ENCODE data around the gene L2HGDH. TPM values are rescaled to one million over a fixed set of nuclear protein-coding genes. Genes with fewer than 3 reads are reported as not detected.

L2HGDH gene
- 11.9 and 17.6 TPM in 2 replicates for total RNA-seq (2011; cell fraction: chromatin; rRNA removed; ENCODE audit: low replicate concordance)
- 9.2 and 10.3 TPM in 2 replicates for total RNA-seq (2011; cell fraction: nucleolus; rRNA removed)
- total RNA-seq (2011; cell fraction: nucleoplasm; rRNA removed): 9.9 and 15.2 TPM in 2 replicates
- total RNA-seq (2014; rRNA removed): 14.4 and 16.1 TPM in 2 replicates
- 10.5 TPM in 2 replicates for total RNA-seq (2014; rRNA removed; fragmentation: Illumina TruSeq; extraction: Trizol)
- 8.8 and 9.3 TPM in 2 replicates for total RNA-seq (2015; rRNA removed; fragmentation: Illumina TruSeq; extraction: Trizol)
- total RNA-seq (2021): 10.3 and 12.7 TPM in 2 replicates
- 9.4 and 11.1 TPM in 2 replicates for polyA plus RNA-seq (2011; rRNA removed)
- 6.2 and 9.2 TPM in 2 replicates for polyA plus RNA-seq (2011; cell fraction: cytosol; rRNA removed)
- polyA plus RNA-seq (2011; cell fraction: nucleus; rRNA removed): 5.5 and 7.9 TPM in 2 replicates
- 6.1 and 10.2 TPM in 2 replicates for polyA plus RNA-seq (2012)
- 10.1 TPM in 2 replicates for polyA plus RNA-seq (2014; fragmentation: Illumina TruSeq; extraction: Trizol)
- 1 to 10 TPM; 1.7 to 2.1 TPM for polyA plus RNA-seq (2014; fragmentation: Nextera tagmentation; extraction: Ambion mirVana)
- polyA plus RNA-seq (2014; rRNA removed): 11.8 and 12.0 TPM in 2 replicates
- polyA minus RNA-seq (2011; rRNA and poly(A)+ RNA removed): 10.3 and 12.6 TPM in 2 replicates
- 7.9 and 11.0 TPM in 2 replicates for polyA minus RNA-seq (2011; cell fraction: cytosol; rRNA and poly(A)+ RNA removed)
- polyA minus RNA-seq (2011; cell fraction: nucleus; rRNA and poly(A)+ RNA removed): 5.4 and 13.8 TPM in 2 replicates
- percentile 63 among the genes with signal in this experiment for Bru-seq, nascent RNA
- BruChase-seq, experiment 1, labeled RNA remaining after a 2-hour chase: percentile 67 among the genes with signal in this experiment
- percentile 69 among the genes with signal in this experiment for BruChase-seq, experiment 2, labeled RNA remaining after a 6-hour chase
- long read RNA-seq, experiment 1, full-length matches to known transcripts: 31 of 49 reads
- long read RNA-seq, experiment 1, partial matches to known transcripts: 4 of 49 reads
- long read RNA-seq, experiment 1, other reads (novel, unspliced or antisense): 14 of 49 reads
- long read RNA-seq, experiment 2, partial matches to known transcripts: 0 of 5 reads
- long read RNA-seq, experiment 2, other reads (novel, unspliced or antisense): 2 of 5 reads
- long read RNA-seq, experiment 3, partial matches to known transcripts: 2 of 7 reads
- long read RNA-seq, experiment 3, other reads (novel, unspliced or antisense): 3 of 7 reads

- peaks cover 3% of the 10 kb centered on the region; the same call in 1 of the 3 replicates for H3K36me3 ChIP-seq (ENCODE audit: control insufficient read depth, insufficient read depth, low read length)
- peak within 1 kb of the TSS; percentile 81 for H3K4me2 ChIP-seq (ENCODE audit: insufficient read depth, low read length)
- no peaks in the 10 kb centered on the region for H3K27me3 ChIP-seq (ENCODE audit: control insufficient read depth in 2 of 2, insufficient read depth in 2 of 2, low read length in 2 of 2)
- 0% methylated on average over 24 of the region's 83 CpGs for WGBS (ENCODE audit: insufficient coverage, low coverage, missing lambda C conversion rate)
- DNase-seq (ENCODE audit: extremely low read depth in 1 of 4, low spot score in 3 of 4): peak; percentile 89 to 96 (median 92)
- H3K4me3 ChIP-seq: peak within 1 kb of the TSS; percentile 73
- intact Hi-C loops (cut with micrococcal nuclease): no loop called here
- peak within 1 kb of the TSS; percentile 86 for H2AFZ ChIP-seq (ENCODE audit: low read depth, low read length)
- in situ Hi-C loops (cut with MboI): no loop called here
- BruUV-seq (replicated peaks): no TSS peak
- peak within 1 kb of the TSS; percentile 92 for H3K27ac ChIP-seq (ENCODE audit: extremely low read depth, low read depth, low read length)
- peak; percentile 98 for ATAC-seq
- peak; percentile 59 for FAIRE-seq
- H3K9me3 ChIP-seq (replicated peaks; ENCODE audit: control insufficient read depth, insufficient read depth, low read depth, low read length): peaks cover 6% of the 10 kb centered on the region; the same call in 1 of the 2 replicates
- ChIA-PET POLR2A (interaction anchor here (0.9 to 1.3 kb wide), 2 partner anchors 8 to 9 kb away, joined by 7 to 9 read pairs; no protein-coding TSS in a partner anchor), CTCF (ENCODE audit: low intra/inter-chr PET ratio) (interaction anchor here (0.5 kb wide), 1 partner anchor 141 kb away, joined by 3 read pairs; no protein-coding TSS in a partner anchor)
- peak within 1 kb of the TSS; percentile 75 to 94 for H3K9ac ChIP-seq (ENCODE audit: insufficient read depth in 1 of 2, low read depth in 2 of 2, low read length in 2 of 2)
- H3K4me1 ChIP-seq (replicated peaks in 1 of 2; ENCODE audit: control insufficient read depth in 2 of 2, insufficient read depth in 2 of 2, low read length in 2 of 2): peaks cover 10 to 14% of the 10 kb centered on the region in 2 experiments; a peak in 4 of 5 replicates
- H3K79me2 ChIP-seq (ENCODE audit: control insufficient read depth, insufficient read depth, low read length): peaks cover 51% of the 10 kb centered on the region
- H4K20me1 ChIP-seq (replicated peaks; ENCODE audit: control insufficient read depth, insufficient read depth, low read length): no peaks in the 10 kb centered on the region
- no peaks in the 10 kb centered on the region for H3K9me1 ChIP-seq (ENCODE audit: control insufficient read depth, insufficient read depth, low read length)
- TF ChIP-seq ZNF133 (CRISPR knock-in tag; IDR thresholded peaks at IDR 0.05) (no peak), TRIM28 (IDR thresholded peaks at IDR 0.05) (no peak), RHOXF2B (CRISPR knock-in tag; conservative IDR thresholded peaks at IDR 0.05) (no peak), ASH1L (IDR thresholded peaks at IDR 0.05; ENCODE audit: borderline replicate concordance, low read depth, partially characterized antibody) (no peak), KHSRP (IDR thresholded peaks at IDR 0.05) (no peak), HSF4 (CRISPR knock-in tag; IDR thresholded peaks at IDR 0.05; ENCODE audit: borderline replicate concordance) (no peak), CTBP1 (IDR thresholded peaks at IDR 0.05; ENCODE audit: borderline replicate concordance) (peak; percentile 80), KLF16 (IDR thresholded peaks at IDR 0.05) (peak; percentile 5; the same call in 1 of the 2 replicates), USF2 (CRISPR knock-in tag; IDR thresholded peaks at IDR 0.05) (peak; percentile 88), ARID4B (CRISPR knock-in tag; IDR thresholded peaks at IDR 0.05) (peak; percentile 55; the same call in 1 of the 2 replicates), CEBPB (tag; IDR thresholded peaks at IDR 0.05) (no peak), KAT8 (IDR thresholded peaks at IDR 0.05; ENCODE audit: low read depth) (no peak)
Measured at GRCh38 chr14:50311972-50312733, at the start of gene L2HGDH, which contains the start of gene DMAC2L. TSS of gene L2HGDH (minus strand) at chr14:50312229. CDS start at chr14:50312150, 79 bp downstream. TSS of gene DMAC2L (plus strand) at chr14:50312324. CDS start at chr14:50321488, 9,164 bp downstream.
